ENCODE data around the gene RBM8A.

Gene RBM8A

GRCh38 chr1:145947551-145947950 lies 20.3 kb upstream of the RBM8A start:
- DNase-seq = no peak
- Histone ChIP-seq H3K27me3 (replicated peaks in 2 of 5; ENCODE audit: control insufficient read depth in 4 of 5, insufficient read depth in 5 of 5, low read length in 4 of 5) (no peaks in the 10 kb centered on the region), H3K4me3 (ENCODE audit: control insufficient read depth in 1 of 7, extremely low read depth in 1 of 7, insufficient read depth in 4 of 7, low read depth in 2 of 7, low read length in 6 of 7) (no peak overlapping the region), H3K36me3 (ENCODE audit: control insufficient read depth in 4 of 4, insufficient read depth in 4 of 4, low read length in 3 of 4) (peaks cover 11 to 21% (median 16%) of the 10 kb centered on the region in 4 experiments), H3K9me3 (ENCODE audit: control extremely low read depth in 1 of 5, control insufficient read depth in 4 of 5, insufficient read depth in 2 of 5, low read depth in 1 of 5, low read length in 4 of 5) (no peaks in the 10 kb centered on the region), H3K4me1 (ENCODE audit: control extremely low read depth in 1 of 4, control insufficient read depth in 4 of 4, insufficient read depth in 4 of 4, low read length in 3 of 4) (peaks cover 0 to 11% (median 3%) of the 10 kb centered on the region in 4 experiments), H3K27ac (ENCODE audit: insufficient read depth in 1 of 2, low read depth in 1 of 2, low read length in 2 of 2, poor library complexity in 1 of 2, severe bottlenecking in 2 of 2) (no peak overlapping the region)
- POLR2A ChIA-PET = interaction anchor here (1.2 kb wide), 1 partner anchor 20 kb away, joined by 3 read pairs; the partner anchor contains the start of gene RBM8A
- 100% methylated on average over 1 of the region's 4 CpGs for WGBS (ENCODE audit: insufficient coverage)
- CTCF ChIA-PET = interaction anchor here (1.2 kb wide), 1 partner anchor 9 kb away, joined by 3 read pairs; no protein-coding TSS in a partner anchor

GRCh38 chr1:145946477-145946986 lies 19.2 kb upstream of the RBM8A start:
- ChIA-PET POLR2A (no interaction called here), CTCF (no interaction called here)
- Histone ChIP-seq H3K27me3 (replicated peaks in 2 of 5; ENCODE audit: control insufficient read depth in 4 of 5, insufficient read depth in 5 of 5, low read length in 4 of 5) (no peaks in the 10 kb centered on the region), H3K27ac (ENCODE audit: insufficient read depth in 1 of 2, low read depth in 1 of 2, low read length in 2 of 2, poor library complexity in 1 of 2, severe bottlenecking in 2 of 2) (no peak overlapping the region), H3K4me3 (ENCODE audit: control insufficient read depth in 1 of 7, extremely low read depth in 1 of 7, insufficient read depth in 4 of 7, low read depth in 2 of 7, low read length in 6 of 7) (no peak overlapping the region), H3K4me1 (ENCODE audit: control extremely low read depth in 1 of 4, control insufficient read depth in 4 of 4, insufficient read depth in 4 of 4, low read length in 3 of 4) (peaks cover 0 to 11% (median 3%) of the 10 kb centered on the region in 4 experiments), H3K36me3 (ENCODE audit: control insufficient read depth in 4 of 4, insufficient read depth in 4 of 4, low read length in 3 of 4) (peaks cover 15 to 23% (median 18%) of the 10 kb centered on the region in 4 experiments), H3K9me3 (ENCODE audit: control extremely low read depth in 1 of 5, control insufficient read depth in 4 of 5, insufficient read depth in 2 of 5, low read depth in 1 of 5, low read length in 4 of 5) (no peaks in the 10 kb centered on the region)
- 100% methylated on average over 2 of the region's 4 CpGs for WGBS (ENCODE audit: insufficient coverage)
- DNase-seq = no peak

GRCh38 chr1:145944532-145944931 lies 17.2 kb upstream of the RBM8A start:
- Histone ChIP-seq H3K4me1 (ENCODE audit: control extremely low read depth in 1 of 4, control insufficient read depth in 4 of 4, insufficient read depth in 4 of 4, low read length in 3 of 4) (no peaks in the 10 kb centered on the region), H3K4me3 (ENCODE audit: control insufficient read depth in 1 of 7, extremely low read depth in 1 of 7, insufficient read depth in 4 of 7, low read depth in 2 of 7, low read length in 6 of 7) (no peak overlapping the region), H3K36me3 (ENCODE audit: control insufficient read depth in 4 of 4, insufficient read depth in 4 of 4, low read length in 3 of 4) (peaks cover 15 to 26% (median 18%) of the 10 kb centered on the region in 4 experiments), H3K27me3 (replicated peaks in 2 of 5; ENCODE audit: control insufficient read depth in 4 of 5, insufficient read depth in 5 of 5, low read length in 4 of 5) (no peaks in the 10 kb centered on the region), H3K9me3 (ENCODE audit: control extremely low read depth in 1 of 5, control insufficient read depth in 4 of 5, insufficient read depth in 2 of 5, low read depth in 1 of 5, low read length in 4 of 5) (no peaks in the 10 kb centered on the region), H3K27ac (ENCODE audit: insufficient read depth in 1 of 2, low read depth in 1 of 2, low read length in 2 of 2, poor library complexity in 1 of 2, severe bottlenecking in 2 of 2) (no peak overlapping the region)
- WGBS (ENCODE audit: insufficient coverage) = 100% methylated on average over 1 of the region's 3 CpGs
- ChIA-PET CTCF (interaction anchor here (0.8 to 1.3 kb wide), 4 partner anchors 10 to 21 kb away, joined by 3 to 4 read pairs (median 3); partner anchors contain the start of gene RBM8A), POLR2A (interaction anchor here (0.6 kb wide), 1 partner anchor 52 kb away, joined by 5 read pairs; no protein-coding TSS in a partner anchor)
- no peak for DNase-seq

- DNase-seq = no peak
- H3K27me3 ChIP-seq (replicated peaks in 2 of 5; ENCODE audit: control insufficient read depth in 4 of 5, insufficient read depth in 5 of 5, low read length in 4 of 5) = no peaks in the 10 kb centered on the region
- H3K27ac ChIP-seq (ENCODE audit: insufficient read depth in 1 of 2, low read depth in 1 of 2, low read length in 2 of 2, poor library complexity in 1 of 2, severe bottlenecking in 2 of 2) = no peak overlapping the region
- no peak overlapping the region for H3K4me3 ChIP-seq (ENCODE audit: control insufficient read depth in 1 of 7, extremely low read depth in 1 of 7, insufficient read depth in 4 of 7, low read depth in 2 of 7, low read length in 6 of 7)
- POLR2A ChIA-PET = interaction anchor here (2.3 kb wide), 1 partner anchor 15 kb away, joined by 7 read pairs; the partner anchor contains the start of gene LIX1L
- no peaks in the 10 kb centered on the region for H3K9me3 ChIP-seq (ENCODE audit: control extremely low read depth in 1 of 5, control insufficient read depth in 4 of 5, insufficient read depth in 2 of 5, low read depth in 1 of 5, low read length in 4 of 5)
- H3K36me3 ChIP-seq (ENCODE audit: control insufficient read depth in 4 of 4, insufficient read depth in 4 of 4, low read length in 3 of 4) = peaks cover 15 to 28% (median 19%) of the 10 kb centered on the region in 4 experiments
- H3K4me1 ChIP-seq (ENCODE audit: control extremely low read depth in 1 of 4, control insufficient read depth in 4 of 4, insufficient read depth in 4 of 4, low read length in 3 of 4) = no peaks in the 10 kb centered on the region
- WGBS (ENCODE audit: insufficient coverage) = 95% methylated on average over 6 of the region's 6 CpGs
- CTCF ChIA-PET = interaction anchor here (1.0 to 1.8 kb wide), 5 partner anchors 8 to 15 kb away, joined by 3 to 4 read pairs (median 3); partner anchors contain the start of gene LIX1L
Observed at GRCh38 chr1:145942871-145943270, 15.6 kb upstream of the RBM8A start.

GRCh38 chr1:145942405-145942804 lies 15.1 kb upstream of the RBM8A start:
- no peak overlapping the region for H3K4me3 ChIP-seq (ENCODE audit: control insufficient read depth in 1 of 7, extremely low read depth in 1 of 7, insufficient read depth in 4 of 7, low read depth in 2 of 7, low read length in 6 of 7)
- WGBS (ENCODE audit: insufficient coverage) = 100% methylated on average over 1 of the region's 4 CpGs
- H3K27ac ChIP-seq (ENCODE audit: insufficient read depth in 1 of 2, low read depth in 1 of 2, low read length in 2 of 2, poor library complexity in 1 of 2, severe bottlenecking in 2 of 2) = no peak overlapping the region
- ChIA-PET POLR2A (interaction anchor here (2.3 kb wide), 1 partner anchor 15 kb away, joined by 7 read pairs; the partner anchor contains the start of gene LIX1L), CTCF (interaction anchor here (1.0 to 1.8 kb wide), 5 partner anchors 8 to 15 kb away, joined by 3 to 4 read pairs (median 3); partner anchors contain the start of genes LIX1L and RBM8A)
- DNase-seq = no peak
- H3K9me3 ChIP-seq (ENCODE audit: control extremely low read depth in 1 of 5, control insufficient read depth in 4 of 5, insufficient read depth in 2 of 5, low read depth in 1 of 5, low read length in 4 of 5) = no peaks in the 10 kb centered on the region
- H3K27me3 ChIP-seq (replicated peaks in 2 of 5; ENCODE audit: control insufficient read depth in 4 of 5, insufficient read depth in 5 of 5, low read length in 4 of 5) = no peaks in the 10 kb centered on the region
- H3K4me1 ChIP-seq (ENCODE audit: control extremely low read depth in 1 of 4, control insufficient read depth in 4 of 4, insufficient read depth in 4 of 4, low read length in 3 of 4) = no peaks in the 10 kb centered on the region
- peaks cover 16 to 28% (median 20%) of the 10 kb centered on the region in 4 experiments for H3K36me3 ChIP-seq (ENCODE audit: control insufficient read depth in 4 of 4, insufficient read depth in 4 of 4, low read length in 3 of 4)

GRCh38 chr1:145937436-145937835 lies 10.2 kb upstream of the RBM8A start:
- Histone ChIP-seq H3K36me3 (ENCODE audit: control insufficient read depth in 4 of 4, insufficient read depth in 4 of 4, low read length in 3 of 4) (peaks cover 11 to 33% (median 21%) of the 10 kb centered on the region in 4 experiments), H3K4me1 (ENCODE audit: control extremely low read depth in 1 of 4, control insufficient read depth in 4 of 4, insufficient read depth in 4 of 4, low read length in 3 of 4) (peaks cover under 1 to 7% (median 3%) of the 10 kb centered on the region in 4 experiments), H3K9me3 (ENCODE audit: control extremely low read depth in 1 of 5, control insufficient read depth in 4 of 5, insufficient read depth in 2 of 5, low read depth in 1 of 5, low read length in 4 of 5) (no peaks in the 10 kb centered on the region), H3K27ac (ENCODE audit: insufficient read depth in 1 of 2, low read depth in 1 of 2, low read length in 2 of 2, poor library complexity in 1 of 2, severe bottlenecking in 2 of 2) (no peak overlapping the region), H3K27me3 (replicated peaks in 2 of 5; ENCODE audit: control insufficient read depth in 4 of 5, insufficient read depth in 5 of 5, low read length in 4 of 5) (no peaks in the 10 kb centered on the region), H3K4me3 (ENCODE audit: control insufficient read depth in 1 of 7, extremely low read depth in 1 of 7, insufficient read depth in 4 of 7, low read depth in 2 of 7, low read length in 6 of 7) (no peak overlapping the region)
- DNase-seq = no peak
- ChIA-PET POLR2A (no interaction called here), CTCF (interaction anchor here (1.0 kb wide), 2 partner anchors 10 to 20 kb away, joined by 3 to 4 read pairs; partner anchors contain the start of genes LIX1L and RBM8A)
- no CpG with 5 or more reads among the region's 1 CpG for WGBS (ENCODE audit: insufficient coverage)

GRCh38 chr1:145936247-145936646 lies 9.0 kb upstream of the RBM8A start:
- Histone ChIP-seq H3K4me3 (ENCODE audit: control insufficient read depth in 1 of 7, extremely low read depth in 1 of 7, insufficient read depth in 4 of 7, low read depth in 2 of 7, low read length in 6 of 7) (no peak overlapping the region), H3K27ac (ENCODE audit: insufficient read depth in 1 of 2, low read depth in 1 of 2, low read length in 2 of 2, poor library complexity in 1 of 2, severe bottlenecking in 2 of 2) (no peak overlapping the region), H3K36me3 (ENCODE audit: control insufficient read depth in 4 of 4, insufficient read depth in 4 of 4, low read length in 3 of 4) (peaks cover 11 to 26% (median 16%) of the 10 kb centered on the region in 4 experiments), H3K9me3 (ENCODE audit: control extremely low read depth in 1 of 5, control insufficient read depth in 4 of 5, insufficient read depth in 2 of 5, low read depth in 1 of 5, low read length in 4 of 5) (no peaks in the 10 kb centered on the region), H3K4me1 (ENCODE audit: control extremely low read depth in 1 of 4, control insufficient read depth in 4 of 4, insufficient read depth in 4 of 4, low read length in 3 of 4) (peaks cover 3 to 8% (median 5%) of the 10 kb centered on the region in 4 experiments), H3K27me3 (replicated peaks in 2 of 5; ENCODE audit: control insufficient read depth in 4 of 5, insufficient read depth in 5 of 5, low read length in 4 of 5) (no peaks in the 10 kb centered on the region)
- ChIA-PET CTCF (interaction anchor here (0.9 to 1.1 kb wide), 4 partner anchors 9 to 25 kb away, joined by 3 to 4 read pairs (median 3); partner anchors contain the start of gene RBM8A), POLR2A (no interaction called here)
- 100% methylated on average over 5 of the region's 8 CpGs for WGBS (ENCODE audit: insufficient coverage)
- no peak for DNase-seq

Measured in common myeloid progenitor, CD34-positive (primary cell).